PC-9 (cell line): ENCODE data around the gene RHBDD3. TPM values are rescaled to one million over a fixed set of nuclear protein-coding genes. Genes with fewer than 3 reads are reported as not detected.
A peak's percentile ranks its signal among the peaks of the same experiment; 100 is the strongest.

ENCODE experiments used
- BruUV-seq: library from RNA; stranded (reverse); fragments of 400-500 nt; replicated peaks from 2 replicates; lab custom pipeline; 2021; lab: Mats Ljungman, UMichigan
- CTCF ChIA-PET: fragments of 300-600 bp; sonication (Branson Sonifier 250); formaldehyde crosslinking; loops from one replicate; lab custom pipeline; 2022; ENCODE audit warnings: antibody characterized with exemption; lab: Charles Lee
- POLR2A ChIA-PET: fragments of 300-600 bp; sonication (Branson Sonifier 250); formaldehyde crosslinking; loops from one replicate; lab custom pipeline; 2022; ENCODE audit warnings: antibody characterized with exemption; ENCODE audit not compliant: unreplicated experiment; lab: Charles Lee
- DNase-seq, 2 experiments: peaks; one replicate each; pipeline versions ENCODE4 v3.0.0 to v3.0.0-alpha.2; 2015 to 2022; ENCODE audit warnings: mixed read lengths in 1 of 2
- H2AFZ ChIP-seq: fragments of 200-600 bp; sonication (generic); 2 replicates; pipeline ENCODE4 v1.8.1; 2017; ENCODE audit warnings: antibody characterized with exemption
- H3F3A ChIP-seq: fragments of 200-600 bp; sonication (generic); 2 replicates; pipeline ENCODE4 v1.8.1; 2017; ENCODE audit warnings: antibody characterized with exemption, mild to moderate bottlenecking, low read depth; ENCODE audit not compliant: insufficient read depth
- H3K27ac ChIP-seq: fragments of 200-600 bp; sonication (generic); 2 replicates; pipeline ENCODE4 v1.6.1; 2016; ENCODE audit warnings: mixed run types
- H3K27me3 ChIP-seq: fragments of 200-600 bp; sonication (generic); 2 replicates; pipeline ENCODE4 v1.6.1; 2016; ENCODE audit warnings: low read depth, mixed run types; ENCODE audit not compliant: insufficient read depth
- H3K36me3 ChIP-seq: fragments of 200-600 bp; sonication (generic); 2 replicates; pipeline ENCODE4 v1.6.1; 2016; ENCODE audit warnings: low read depth, mixed run types
- H3K4me1 ChIP-seq: fragments of 200-600 bp; sonication (generic); replicated peaks from 2 replicates; pipeline ENCODE4 v1.6.1; 2016; ENCODE audit warnings: mixed run types; ENCODE audit not compliant: insufficient read depth
- H3K4me2 ChIP-seq: fragments of 200-600 bp; sonication (generic); 2 replicates; pipeline ENCODE4 v1.6.1; 2017; ENCODE audit warnings: mixed run types
- H3K4me3 ChIP-seq: fragments of 200-600 bp; sonication (generic); 2 replicates; pipeline ENCODE4 v1.6.1; 2016; ENCODE audit warnings: mixed run types
- H3K79me2 ChIP-seq: fragments of 200-600 bp; sonication (generic); 2 replicates; pipeline ENCODE4 v1.6.1; 2017; ENCODE audit warnings: low read depth, mixed run types
- H3K9me2 ChIP-seq: fragments of 200-600 bp; sonication (generic); 2 replicates; pipeline ENCODE4 v1.8.1; 2017; ENCODE audit warnings: mild to moderate bottlenecking; ENCODE audit not compliant: insufficient read depth
- H3K9me3 ChIP-seq: fragments of 200-600 bp; sonication (generic); 2 replicates; pipeline ENCODE4 v1.8.1; 2016; ENCODE audit warnings: low read depth; ENCODE audit not compliant: insufficient read depth
- H4K20me1 ChIP-seq: fragments of 200-600 bp; sonication (generic); 2 replicates; pipeline ENCODE4 v1.8.1; 2017; ENCODE audit not compliant: insufficient read depth
- CTCF ChIP-seq: fragments of 200-600 bp; sonication (generic); conservative IDR thresholded peaks from 2 replicates; pipeline ENCODE4 v1.6.1; 2017; ENCODE audit warnings: mixed run types, antibody characterized with exemption, mild to moderate bottlenecking, moderate library complexity
- EZH2 ChIP-seq: fragments of 200-600 bp; sonication (generic); IDR thresholded peaks from 2 replicates; pipeline ENCODE4 v1.8.0; 2017; ENCODE audit warnings: antibody characterized with exemption, low read depth
- intact Hi-C: fragments of 100-400 bp; cut with micrococcal nuclease; formaldehyde crosslinking; loops from one replicate; pipeline ENCODE4 v1.10.0; 2022; ENCODE audit not compliant: unreplicated experiment
- total RNA-seq: library from RNA; stranded (reverse); gene quantifications from 2 replicates; pipeline ENCODE4 v1.2.3, GENCODE V29; 2021

The RHBDD3 gene
- total RNA-seq, 1 experiment from 2014 or later = 17.6 TPM

- POLR2A ChIA-PET = no interaction called here
These were observed 45.4 kb upstream of the RHBDD3 start for GRCh38 chr22:29313126-29313575.

GRCh38 chr22:29312218-29313125 is 44.7 kb upstream of the RHBDD3 start:
- Histone ChIP-seq H3K36me3 (no peaks in the 10 kb centered on the region), H3K4me1 (peaks cover 27% of the 10 kb centered on the region), H4K20me1 (no peaks in the 10 kb centered on the region), H3K9me3 (no peaks in the 10 kb centered on the region), H2AFZ (no peak overlapping the region), H3K4me2 (no peak overlapping the region), H3K79me2 (0 out of 2 replicates have a peak, but pooled peaks cover 5% of the 10 kb centered on the region), H3K27me3 (no peaks in the 10 kb centered on the region), H3K27ac (no peak overlapping the region), H3F3A (peaks cover 16% of the 10 kb centered on the region; the same call in 1 of the 2 replicates), H3K4me3 (no peak overlapping the region), H3K9me2 (no peaks in the 10 kb centered on the region)
- CTCF ChIA-PET = no interaction called here
- intact Hi-C loops = no loop called here
- no TSS peak for BruUV-seq
- TF ChIP-seq EZH2 = no peak
- no peak for TF ChIP-seq CTCF
- DNase-seq = no peak
- POLR2A ChIA-PET = interaction anchor here (0.6 kb wide), 1 partner anchor 8 kb away, joined by 3 read pairs; no protein-coding TSS in a partner anchor

More at GRCh38 chr22:29313126-29313575, 45.4 kb upstream of the RHBDD3 start:
- H3F3A ChIP-seq = peaks cover 16% of the 10 kb centered on the region; the same call in 1 of the 2 replicates
- H4K20me1 ChIP-seq = no peaks in the 10 kb centered on the region
- H3K79me2 ChIP-seq = no peaks in the 10 kb centered on the region
- intact Hi-C loops = no loop called here
- DNase-seq = no peak
- H3K27ac ChIP-seq = no peak overlapping the region
- no peaks in the 10 kb centered on the region for H3K27me3 ChIP-seq
- no peak overlapping the region for H3K4me2 ChIP-seq
- H3K9me3 ChIP-seq = no peaks in the 10 kb centered on the region
- H2AFZ ChIP-seq = no peak overlapping the region
- CTCF ChIA-PET = no interaction called here
- TF ChIP-seq EZH2 = no peak
- no peak; the same call in 1 of the 2 replicates for TF ChIP-seq CTCF
- H3K4me1 ChIP-seq = peaks cover 23% of the 10 kb centered on the region
- no peaks in the 10 kb centered on the region for H3K36me3 ChIP-seq
- H3K9me2 ChIP-seq = no peaks in the 10 kb centered on the region
- no TSS peak for BruUV-seq
- no peak overlapping the region for H3K4me3 ChIP-seq

GRCh38 chr22:29311464-29312217 is 43.9 kb upstream of the RHBDD3 start:
- no TSS peak for BruUV-seq
- Histone ChIP-seq H2AFZ (no peak overlapping the region), H3K4me1 (peaks cover 28% of the 10 kb centered on the region), H3K4me3 (no peak overlapping the region), H3K27ac (no peak overlapping the region), H3F3A (peaks cover 16% of the 10 kb centered on the region; the same call in 1 of the 2 replicates), H3K4me2 (peak overlapping the region; percentile 31; the same call in 1 of the 2 replicates), H4K20me1 (no peaks in the 10 kb centered on the region), H3K9me2 (no peaks in the 10 kb centered on the region), H3K36me3 (no peaks in the 10 kb centered on the region), H3K9me3 (no peaks in the 10 kb centered on the region), H3K27me3 (no peaks in the 10 kb centered on the region), H3K79me2 (0 out of 2 replicates have a peak, but pooled peaks cover 7% of the 10 kb centered on the region)
- ChIA-PET POLR2A (interaction anchor here (0.6 kb wide), 1 partner anchor 9 kb away, joined by 3 read pairs; no protein-coding TSS in a partner anchor), CTCF (no interaction called here)
- intact Hi-C loops = loop anchor here (1.0 kb wide), 1 partner anchor 33 kb away; no protein-coding TSS in a partner anchor
- no peak for TF ChIP-seq EZH2
- no peak for TF ChIP-seq CTCF
- no peak for DNase-seq
